ENCODE measurements around the gene DNAJB12.

The DNAJB12 gene

GRCh38 chr10:72319416-72320254, 35.1 kb downstream of the DNAJB12 start:
- Mint-ChIP-seq H3K4me3 (peak overlapping the region; percentile 89), H3K27ac (peak overlapping the region; percentile 100), H3K4me1 (ENCODE audit: low read depth) (peaks cover 83% of the 10 kb centered on the region), H3K36me3 (no peaks in the 10 kb centered on the region), H3K27me3 (no peaks in the 10 kb centered on the region), H3K9me3 (ENCODE audit: low read depth) (no peaks in the 10 kb centered on the region)

- Mint-ChIP-seq H3K27me3 (no peaks in the 10 kb centered on the region), H3K4me1 (ENCODE audit: low read depth) (peaks cover 79% of the 10 kb centered on the region), H3K36me3 (no peaks in the 10 kb centered on the region), H3K4me3 (peak overlapping the region; percentile 86), H3K27ac (peak overlapping the region; percentile 84), H3K9me3 (ENCODE audit: low read depth) (no peaks in the 10 kb centered on the region)
Measured at GRCh38 chr10:72318418-72319262, 36.1 kb downstream of the DNAJB12 start.

GRCh38 chr10:72316748-72317435, 37.8 kb downstream of the DNAJB12 start:
- Mint-ChIP-seq H3K4me3 (no peak overlapping the region), H3K27ac (peak overlapping the region; percentile 92), H3K4me1 (ENCODE audit: low read depth) (peaks cover 64% of the 10 kb centered on the region), H3K9me3 (ENCODE audit: low read depth) (no peaks in the 10 kb centered on the region), H3K27me3 (no peaks in the 10 kb centered on the region), H3K36me3 (no peaks in the 10 kb centered on the region)

- Mint-ChIP-seq H3K4me1 (ENCODE audit: low read depth) (peaks cover 62% of the 10 kb centered on the region), H3K4me3 (no peak overlapping the region), H3K27me3 (no peaks in the 10 kb centered on the region), H3K36me3 (no peaks in the 10 kb centered on the region), H3K27ac (peak overlapping the region; percentile 85), H3K9me3 (ENCODE audit: low read depth) (no peaks in the 10 kb centered on the region)
Measured at GRCh38 chr10:72316386-72316700, 38.4 kb downstream of the DNAJB12 start.

GRCh38 chr10:72315611-72316385, 38.9 kb downstream of the DNAJB12 start:
- Mint-ChIP-seq H3K27ac (peak overlapping the region; percentile 85), H3K9me3 (ENCODE audit: low read depth) (no peaks in the 10 kb centered on the region), H3K36me3 (no peaks in the 10 kb centered on the region), H3K27me3 (no peaks in the 10 kb centered on the region), H3K4me1 (ENCODE audit: low read depth) (peaks cover 61% of the 10 kb centered on the region), H3K4me3 (peak overlapping the region; percentile 57)

- Mint-ChIP-seq H3K36me3 (no peaks in the 10 kb centered on the region), H3K4me1 (ENCODE audit: low read depth) (peaks cover 61% of the 10 kb centered on the region), H3K27ac (no peak overlapping the region), H3K4me3 (no peak overlapping the region), H3K27me3 (no peaks in the 10 kb centered on the region), H3K9me3 (ENCODE audit: low read depth) (no peaks in the 10 kb centered on the region)
Measured at GRCh38 chr10:72315054-72315453, 39.7 kb downstream of the DNAJB12 start.

GRCh38 chr10:72314263-72314662, 40.5 kb downstream of the DNAJB12 start:
- Mint-ChIP-seq H3K9me3 (ENCODE audit: low read depth) (no peaks in the 10 kb centered on the region), H3K4me1 (ENCODE audit: low read depth) (peaks cover 66% of the 10 kb centered on the region), H3K27ac (peak overlapping the region; percentile 46), H3K4me3 (no peak overlapping the region), H3K36me3 (no peaks in the 10 kb centered on the region), H3K27me3 (no peaks in the 10 kb centered on the region)

- peaks cover 66% of the 10 kb centered on the region for H3K4me1 Mint-ChIP-seq (ENCODE audit: low read depth)
Measured at GRCh38 chr10:72312865-72313391, 41.8 kb downstream of the DNAJB12 start.

GRCh38 chr10:72311667-72312066, 43.1 kb downstream of the DNAJB12 start:
- no peaks in the 10 kb centered on the region for H3K36me3 Mint-ChIP-seq
- no peak overlapping the region for H3K4me3 Mint-ChIP-seq
- H3K27ac Mint-ChIP-seq = peak overlapping the region; percentile 66
- no peaks in the 10 kb centered on the region for H3K27me3 Mint-ChIP-seq
- no peaks in the 10 kb centered on the region for H3K9me3 Mint-ChIP-seq (ENCODE audit: low read depth)
- H3K4me1 Mint-ChIP-seq (ENCODE audit: low read depth) = peaks cover 63% of the 10 kb centered on the region

More at GRCh38 chr10:72312865-72313391, 41.8 kb downstream of the DNAJB12 start:
- Mint-ChIP-seq H3K27me3 (no peaks in the 10 kb centered on the region), H3K9me3 (ENCODE audit: low read depth) (no peaks in the 10 kb centered on the region), H3K4me3 (no peak overlapping the region), H3K36me3 (no peaks in the 10 kb centered on the region), H3K27ac (no peak overlapping the region)

- Mint-ChIP-seq H3K27ac (peak overlapping the region; percentile 50), H3K9me3 (ENCODE audit: low read depth) (no peaks in the 10 kb centered on the region), H3K36me3 (no peaks in the 10 kb centered on the region), H3K4me1 (ENCODE audit: low read depth) (peaks cover 62% of the 10 kb centered on the region), H3K4me3 (no peak overlapping the region), H3K27me3 (no peaks in the 10 kb centered on the region)
Measured at GRCh38 chr10:72310636-72311035, 44.1 kb downstream of the DNAJB12 start.

GRCh38 chr10:72310241-72310633, 44.5 kb downstream of the DNAJB12 start:
- Mint-ChIP-seq H3K4me1 (ENCODE audit: low read depth) (peaks cover 62% of the 10 kb centered on the region), H3K27ac (peak overlapping the region; percentile 86), H3K36me3 (no peaks in the 10 kb centered on the region), H3K27me3 (no peaks in the 10 kb centered on the region), H3K4me3 (no peak overlapping the region), H3K9me3 (ENCODE audit: low read depth) (no peaks in the 10 kb centered on the region)

GRCh38 chr10:72309290-72310240, 45.2 kb downstream of the DNAJB12 start:
- Mint-ChIP-seq H3K4me1 (ENCODE audit: low read depth) (peaks cover 60% of the 10 kb centered on the region), H3K4me3 (peak overlapping the region; percentile 15), H3K27ac (peak overlapping the region; percentile 86), H3K27me3 (no peaks in the 10 kb centered on the region), H3K36me3 (no peaks in the 10 kb centered on the region), H3K9me3 (ENCODE audit: low read depth) (no peaks in the 10 kb centered on the region)

GRCh38 chr10:72308320-72308987, 46.3 kb downstream of the DNAJB12 start:
- Mint-ChIP-seq H3K27me3 (no peaks in the 10 kb centered on the region), H3K36me3 (no peaks in the 10 kb centered on the region), H3K9me3 (ENCODE audit: low read depth) (no peaks in the 10 kb centered on the region), H3K4me3 (no peak overlapping the region), H3K27ac (peak overlapping the region; percentile 81), H3K4me1 (ENCODE audit: low read depth) (peaks cover 64% of the 10 kb centered on the region)

Data from activated naive CD8-positive, alpha-beta T cell (primary cell).